HG02885 (cell line): ENCODE results near the gene WEE1.

ENCODE experiments used
- ATAC-seq: cut with Tn5 transposase; IDR thresholded peaks from one replicate; pipeline ENCODE4 v1.9.1; 2021; ENCODE audit warnings: mild to moderate bottlenecking; ENCODE audit not compliant: unreplicated experiment, poor library complexity

The WEE1 gene

DNA sequence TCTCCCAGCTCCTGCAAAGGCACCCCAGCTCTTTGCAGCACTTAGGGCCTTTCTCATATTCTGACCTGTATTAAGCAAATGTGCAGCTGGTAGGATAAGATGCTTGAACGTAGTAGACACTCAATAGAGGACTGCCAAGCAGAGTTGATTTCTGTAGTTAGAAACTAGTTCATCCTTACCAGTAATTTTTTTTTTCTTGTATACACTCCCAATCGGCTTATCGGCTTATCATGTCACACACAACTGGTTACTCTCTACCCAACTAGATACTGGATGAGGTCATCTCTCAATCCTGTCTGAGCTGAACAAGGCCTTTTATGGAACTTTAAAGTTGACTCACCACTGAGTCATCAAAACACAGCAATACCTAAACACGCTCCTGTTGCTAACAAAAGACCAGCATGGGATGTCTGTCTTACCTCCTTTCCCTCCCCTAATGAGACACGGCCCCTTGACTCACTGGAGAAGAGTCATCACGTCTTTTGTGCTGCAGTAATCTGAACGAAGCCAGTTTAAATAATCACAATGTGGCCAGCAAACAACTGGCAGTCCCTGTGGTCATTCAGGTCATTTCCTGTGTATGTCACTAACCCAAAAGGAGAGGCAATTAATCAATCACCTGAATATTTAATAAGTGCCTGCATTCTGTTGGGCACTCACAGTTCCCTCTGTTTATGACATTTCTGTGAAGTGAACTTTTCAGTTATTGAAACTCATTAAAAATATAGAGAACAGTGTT is 7.5 kb upstream of the WEE1 start:
- ATAC-seq, result peak; percentile 95

DNA sequence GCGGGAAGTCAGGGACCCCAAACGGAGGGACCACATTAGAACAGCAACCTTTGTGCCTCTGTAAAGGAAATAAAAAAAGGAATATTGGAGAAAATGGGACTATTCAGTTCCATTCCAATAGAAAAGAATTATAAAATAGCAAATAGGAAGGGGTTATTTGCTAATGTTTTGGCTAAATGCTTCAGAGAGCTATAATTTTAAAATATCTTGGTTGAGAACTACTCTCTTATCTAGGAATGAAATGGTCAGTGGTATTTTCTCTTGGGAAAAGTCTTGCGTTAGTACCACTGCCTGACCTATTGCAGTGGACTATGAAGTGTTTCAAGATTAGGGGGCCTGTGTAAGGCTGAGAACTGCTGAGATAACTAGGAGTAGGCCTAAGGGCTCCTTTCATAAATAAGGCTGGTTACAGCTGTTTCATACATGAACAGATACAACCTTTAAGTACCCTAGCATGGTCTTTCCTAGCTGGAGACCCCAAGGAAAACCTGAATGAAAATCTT is 6.9 kb upstream of the WEE1 start:
- no peak for ATAC-seq

DNA sequence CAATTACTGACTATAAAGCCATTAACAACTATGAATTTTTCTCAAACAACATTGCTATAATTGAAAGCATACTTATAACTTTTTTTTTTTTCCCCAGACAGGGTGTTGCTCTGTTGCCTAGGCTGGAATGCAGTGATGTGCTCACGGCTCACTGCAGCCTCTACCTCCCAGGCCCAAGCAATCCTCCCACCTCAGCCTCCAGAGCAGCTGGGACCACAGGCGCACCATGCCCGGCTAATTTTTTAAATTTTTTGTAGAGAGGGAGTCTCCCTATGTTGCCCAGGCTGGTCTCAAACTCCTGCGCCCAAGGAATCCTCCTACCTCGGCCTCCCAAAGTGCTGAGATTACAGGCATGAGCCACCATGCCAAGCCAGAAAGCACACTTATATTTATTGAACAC is 6.1 kb upstream of the WEE1 start:
- no peak for ATAC-seq

DNA sequence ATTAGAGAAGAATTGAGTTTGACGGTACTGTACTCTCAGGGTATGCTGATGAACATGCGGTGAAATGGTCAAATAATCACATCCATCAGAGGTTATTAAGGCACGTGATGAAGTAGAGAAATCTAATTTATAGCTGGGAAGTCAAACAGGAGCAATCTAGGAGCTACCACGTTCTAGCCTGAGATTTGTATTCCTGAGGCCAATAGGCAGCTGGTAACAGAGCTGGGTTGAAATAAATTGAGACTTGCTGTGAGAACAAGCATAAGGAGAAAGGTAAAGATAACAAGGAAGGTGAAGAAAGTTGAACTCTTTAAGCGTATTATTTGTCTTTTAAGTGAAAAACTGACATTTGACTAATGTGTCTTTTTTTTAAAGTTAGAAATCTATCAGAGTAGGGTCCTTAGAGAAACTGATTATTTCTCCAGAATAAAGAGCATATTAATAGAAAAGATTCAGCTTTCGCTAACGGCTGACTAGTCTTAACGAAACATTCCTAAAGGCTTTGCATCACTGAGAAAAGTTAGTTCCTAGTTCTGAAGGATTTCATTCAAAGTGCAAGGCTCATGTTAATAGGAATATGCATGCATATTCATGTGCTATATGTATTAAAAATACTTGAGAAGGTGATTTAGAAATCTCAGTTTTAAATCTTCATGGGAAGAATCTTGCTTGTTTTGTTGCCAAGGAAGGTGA is 5.2 kb upstream of the WEE1 start:
- no peak for ATAC-seq

DNA sequence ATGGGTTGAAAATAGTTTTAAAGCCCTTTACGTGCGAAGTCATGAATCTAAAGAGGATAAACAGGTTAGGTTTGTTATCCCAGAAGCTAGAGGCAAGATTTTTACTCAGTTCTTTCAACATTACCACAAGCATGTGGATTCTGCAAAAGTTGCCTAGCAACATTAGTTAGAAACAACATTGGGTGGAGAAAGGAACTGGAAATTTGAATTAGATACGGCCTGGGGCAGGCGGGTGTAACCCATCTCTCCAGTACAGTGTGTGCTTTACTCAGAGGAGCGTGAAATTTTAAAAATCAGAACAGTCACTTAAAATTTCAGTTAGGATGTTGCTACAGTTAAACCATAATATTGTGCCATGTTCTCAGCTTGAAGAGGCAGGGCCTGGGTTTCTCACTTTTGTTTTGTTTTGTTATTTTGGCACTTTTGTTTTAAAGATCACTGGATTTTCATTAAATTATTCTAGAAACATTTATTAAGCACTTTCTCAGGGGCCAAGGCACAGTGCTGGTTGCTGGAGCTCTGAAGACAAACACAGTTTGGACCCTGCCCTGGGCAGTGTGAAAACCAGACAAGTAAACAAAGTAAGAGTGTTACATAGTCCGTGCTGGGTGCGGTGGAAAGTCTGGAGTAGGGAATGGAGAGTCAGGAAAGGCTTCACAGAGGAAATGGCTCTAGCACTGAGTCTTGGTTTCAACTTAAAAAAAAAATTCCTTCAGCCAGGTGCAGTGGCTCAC is 4.4 kb upstream of the WEE1 start:
- no peak for ATAC-seq

DNA sequence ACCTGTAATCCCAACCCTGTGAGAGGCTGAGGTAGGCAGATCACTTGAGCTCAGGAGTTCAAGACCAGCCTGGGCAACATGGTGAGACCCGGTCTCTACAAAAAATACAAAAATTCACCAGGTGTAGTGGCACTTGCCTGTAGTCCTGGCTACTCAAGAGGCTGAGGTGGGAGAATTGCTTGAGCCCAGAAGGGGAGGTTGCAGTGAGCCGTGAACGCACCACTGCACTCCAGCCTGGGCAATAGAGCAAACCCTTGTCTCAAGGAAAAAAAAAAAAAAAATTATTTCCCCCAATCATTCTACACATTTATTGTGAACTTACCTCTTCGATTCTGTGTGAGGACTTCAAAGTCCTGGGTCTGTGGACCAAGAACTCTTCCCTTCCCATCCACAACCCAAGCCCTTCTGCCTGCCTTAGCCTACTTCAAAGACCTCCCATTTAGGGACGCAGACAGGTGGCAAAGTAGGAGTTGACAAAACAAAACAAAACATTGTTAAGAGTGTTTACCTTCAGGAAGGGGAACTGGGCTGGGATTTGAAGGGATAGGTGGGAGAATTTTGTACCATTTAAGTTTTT is 3.8 kb upstream of the WEE1 start:
- no peak for ATAC-seq

DNA sequence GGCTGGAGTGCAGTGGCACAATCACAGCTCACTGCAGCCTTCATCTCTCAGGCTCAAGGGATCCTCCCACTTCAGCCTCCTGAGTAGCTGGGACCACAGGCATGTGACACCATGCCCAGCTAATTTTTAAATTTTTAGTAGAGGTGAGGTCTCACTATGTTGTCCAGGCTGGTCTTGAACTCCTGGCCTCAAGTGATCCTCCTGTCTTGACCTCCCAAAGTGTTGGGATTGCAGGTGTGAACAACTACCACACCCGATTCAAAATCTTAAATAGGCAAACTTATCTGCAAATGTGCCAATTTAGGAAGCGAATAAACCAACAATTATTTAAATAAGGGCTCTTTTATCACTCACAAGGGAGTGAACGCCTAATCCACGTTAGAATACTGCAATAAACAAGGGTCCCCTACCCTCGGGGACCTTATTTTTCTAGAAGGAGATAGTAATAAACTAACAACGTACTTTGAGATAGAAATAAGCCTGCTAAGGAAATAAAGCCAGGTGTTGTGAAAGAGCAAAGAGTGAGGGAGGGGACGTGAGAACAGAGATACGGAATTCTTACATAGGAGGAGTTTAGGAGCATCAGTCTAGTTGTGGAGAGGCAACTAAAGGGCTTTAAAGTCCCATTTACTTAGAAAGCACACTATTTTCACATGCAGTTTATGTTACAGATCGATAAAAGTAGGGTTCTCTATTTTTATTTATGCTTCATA is 3.0 kb upstream of the WEE1 start:
- no peak for ATAC-seq

DNA sequence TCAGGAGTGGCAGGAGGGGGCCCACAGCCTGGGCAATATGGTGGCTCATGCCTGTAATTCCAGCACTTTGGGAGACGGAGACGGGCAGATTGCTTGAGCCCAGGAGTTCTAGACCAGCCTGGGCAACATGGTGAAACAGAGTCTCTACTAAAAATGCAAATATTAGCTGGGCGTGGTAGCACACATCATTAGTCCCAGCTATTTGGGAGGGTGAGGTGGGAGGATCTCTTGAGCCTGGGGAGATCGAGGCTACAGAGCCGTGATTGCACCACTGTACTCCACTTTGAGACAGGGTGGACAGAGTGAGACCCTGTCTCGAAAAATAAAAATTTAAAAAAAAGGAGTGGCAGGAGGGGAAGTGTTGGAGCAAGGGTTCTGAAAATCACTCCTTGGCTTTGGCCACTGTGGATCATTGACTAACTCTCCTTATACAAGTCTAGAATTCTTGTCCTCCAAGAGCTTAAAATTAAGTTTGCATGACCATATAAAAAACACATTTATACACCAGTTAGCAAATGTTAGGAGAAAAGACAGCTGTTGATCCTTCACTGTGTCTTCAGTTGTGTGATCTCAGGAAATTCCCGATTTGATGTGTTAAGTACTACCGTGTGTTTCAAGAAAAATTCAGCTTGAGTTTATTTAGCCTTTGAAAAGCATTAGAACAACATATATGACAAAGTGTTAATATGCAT is 2.3 kb upstream of the WEE1 start:
- no peak for ATAC-seq

DNA sequence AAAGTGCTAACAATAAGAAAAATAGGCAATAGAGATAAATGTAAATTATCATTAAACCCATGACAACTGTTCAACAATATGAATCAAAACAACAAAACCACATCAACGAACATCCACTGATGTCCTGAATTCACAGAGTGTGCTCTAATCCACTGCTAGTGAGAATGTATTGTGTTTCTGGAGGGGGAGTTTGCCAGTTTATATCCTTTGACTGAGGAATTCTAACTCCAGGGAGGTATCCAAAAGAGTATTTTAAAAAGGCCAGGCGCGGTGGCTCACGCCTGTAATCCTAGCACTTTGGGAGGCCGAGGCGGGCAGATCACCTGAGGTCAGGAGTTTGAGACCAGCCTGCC is 1.7 kb upstream of the WEE1 start:
- ATAC-seq, result no peak

DNA sequence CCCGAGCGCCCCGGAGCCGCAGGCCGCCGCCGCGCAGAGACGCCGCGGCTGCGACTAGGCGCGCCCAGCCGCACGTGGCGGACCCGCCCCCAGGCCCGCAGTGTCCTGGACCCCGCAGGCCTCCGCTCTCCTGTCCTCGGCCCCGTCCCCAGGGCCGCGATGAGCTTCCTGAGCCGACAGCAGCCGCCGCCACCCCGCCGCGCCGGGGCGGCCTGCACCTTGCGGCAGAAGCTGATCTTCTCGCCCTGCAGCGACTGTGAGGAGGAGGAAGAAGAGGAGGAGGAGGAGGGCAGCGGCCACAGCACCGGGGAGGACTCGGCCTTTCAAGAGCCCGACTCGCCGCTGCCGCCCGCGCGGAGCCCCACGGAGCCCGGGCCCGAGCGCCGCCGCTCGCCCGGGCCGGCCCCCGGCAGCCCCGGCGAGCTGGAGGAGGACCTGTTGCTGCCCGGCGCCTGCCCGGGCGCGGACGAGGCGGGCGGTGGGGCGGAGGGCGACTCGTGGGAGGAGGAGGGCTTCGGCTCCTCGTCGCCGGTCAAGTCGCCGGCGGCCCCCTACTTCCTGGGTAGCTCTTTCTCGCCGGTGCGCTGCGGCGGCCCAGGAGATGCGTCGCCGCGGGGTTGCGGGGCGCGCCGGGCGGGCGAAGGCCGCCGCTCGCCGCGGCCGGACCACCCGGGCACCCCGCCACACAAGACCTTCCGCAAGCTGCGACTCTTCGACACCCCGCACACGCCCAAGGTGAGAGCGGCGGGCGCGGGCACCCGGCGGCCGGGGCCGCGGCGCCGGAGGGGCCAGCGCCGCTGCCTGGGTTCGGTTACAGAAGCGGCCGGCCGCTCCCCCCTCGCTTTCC is 528 bp downstream of the WEE1 start:
- peak; percentile 29 for ATAC-seq

DNA sequence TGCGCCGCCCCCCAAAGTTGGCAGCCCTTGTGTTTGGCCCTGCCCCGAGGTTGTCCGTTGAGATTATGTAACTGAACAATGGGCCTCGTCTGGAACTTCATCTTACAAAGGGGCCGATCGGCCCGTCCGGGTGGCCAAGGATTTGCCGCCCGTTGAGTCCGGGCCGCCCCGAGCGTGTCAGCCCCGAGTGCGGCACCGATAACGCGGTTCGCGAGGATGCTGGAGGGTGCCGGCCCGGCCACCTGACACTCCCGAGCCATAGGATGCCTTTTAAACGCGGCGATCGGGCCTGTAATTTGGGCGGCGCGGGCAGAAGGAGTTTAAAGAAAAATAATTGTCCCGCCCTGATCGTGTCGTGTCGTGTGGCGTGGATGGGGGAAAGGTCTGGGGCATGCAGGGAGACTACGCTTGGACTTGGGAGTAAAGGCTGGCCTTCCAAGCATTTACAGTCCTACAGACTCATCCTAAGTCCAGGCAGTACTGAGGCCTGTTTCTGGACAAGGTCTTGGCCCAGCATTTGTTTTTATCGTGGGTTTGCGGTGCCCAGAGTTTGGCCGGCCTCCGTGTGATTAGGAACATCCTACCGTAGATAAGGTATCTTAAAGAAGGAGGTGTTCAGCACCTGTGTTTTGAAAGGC is 1.3 kb downstream of the WEE1 start:
- no peak for ATAC-seq

DNA sequence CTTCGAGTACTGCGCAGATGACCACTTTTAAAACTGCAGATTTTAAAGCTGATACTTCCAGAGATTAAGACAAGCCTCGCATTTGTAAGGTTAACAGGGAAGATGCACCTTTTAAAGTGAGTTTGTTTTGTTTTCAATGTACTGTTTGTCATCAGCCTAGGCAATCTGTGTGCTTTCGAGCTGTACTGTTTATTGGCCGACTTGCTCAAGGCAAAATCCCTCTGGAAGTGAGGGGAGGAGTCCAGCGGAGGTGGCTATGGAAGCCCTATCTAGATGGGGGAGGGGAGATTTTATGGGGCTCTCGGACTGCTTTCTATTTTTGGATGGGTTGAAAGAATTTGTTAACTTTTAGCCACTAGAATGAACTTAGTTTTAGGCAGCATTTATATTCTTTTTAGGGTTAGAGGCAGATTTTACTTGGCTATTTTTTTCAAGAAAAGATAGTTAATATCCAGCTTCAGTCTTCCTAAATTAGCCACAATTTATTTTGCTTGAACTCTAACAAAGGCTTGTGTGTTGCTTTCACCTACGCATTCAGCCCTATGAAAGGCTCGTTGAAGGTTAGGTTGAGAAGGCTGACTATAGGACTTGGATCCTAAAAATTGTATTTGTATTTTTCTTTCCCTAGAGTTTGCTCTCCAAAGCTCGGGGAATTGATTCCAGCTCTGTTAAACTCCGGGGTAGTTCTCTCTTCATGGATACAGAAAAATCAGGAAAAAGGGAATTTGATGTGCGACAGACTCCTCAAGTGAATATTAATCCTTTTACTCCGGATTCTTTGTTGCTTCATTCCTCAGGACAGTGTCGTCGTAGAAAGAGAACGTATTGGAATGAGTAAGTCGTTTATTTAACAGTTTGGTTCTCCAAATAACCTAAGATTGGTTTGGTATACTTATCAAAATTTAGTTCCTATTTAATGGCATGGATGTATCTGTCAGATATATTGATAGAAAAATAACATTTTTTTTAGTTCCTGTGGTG is 2.1 kb downstream of the WEE1 start:
- no peak for ATAC-seq

DNA sequence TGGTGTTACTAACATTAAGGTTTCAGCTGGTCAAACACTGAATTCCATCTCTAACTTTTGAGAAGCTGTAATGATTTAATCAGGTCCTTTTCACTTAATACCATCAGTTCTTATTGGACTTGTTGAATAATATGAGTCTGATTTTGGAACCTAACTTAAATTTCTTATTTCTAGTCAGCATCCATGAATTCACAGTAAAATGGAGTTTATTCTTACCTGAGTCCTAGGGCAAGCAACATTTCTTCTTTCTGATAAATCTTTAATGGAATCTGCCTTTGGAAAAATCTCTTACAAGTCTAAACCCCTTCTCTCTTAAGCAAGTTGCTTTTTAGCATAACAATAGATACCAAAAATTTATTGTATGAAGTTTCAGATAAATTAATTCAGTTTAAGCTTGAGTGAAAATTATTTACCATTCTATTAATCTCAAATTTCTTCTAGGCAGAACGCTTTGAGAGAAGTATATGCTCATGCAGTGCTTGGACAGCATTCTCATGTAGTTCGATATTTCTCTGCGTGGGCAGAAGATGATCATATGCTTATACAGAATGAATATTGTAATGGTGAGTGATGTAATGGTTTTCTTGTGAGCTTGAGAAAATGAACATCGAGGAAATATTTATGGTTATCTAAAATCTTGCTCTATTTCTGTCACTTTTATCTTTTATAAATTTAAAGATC is 3.4 kb downstream of the WEE1 start:
- no peak for ATAC-seq

DNA sequence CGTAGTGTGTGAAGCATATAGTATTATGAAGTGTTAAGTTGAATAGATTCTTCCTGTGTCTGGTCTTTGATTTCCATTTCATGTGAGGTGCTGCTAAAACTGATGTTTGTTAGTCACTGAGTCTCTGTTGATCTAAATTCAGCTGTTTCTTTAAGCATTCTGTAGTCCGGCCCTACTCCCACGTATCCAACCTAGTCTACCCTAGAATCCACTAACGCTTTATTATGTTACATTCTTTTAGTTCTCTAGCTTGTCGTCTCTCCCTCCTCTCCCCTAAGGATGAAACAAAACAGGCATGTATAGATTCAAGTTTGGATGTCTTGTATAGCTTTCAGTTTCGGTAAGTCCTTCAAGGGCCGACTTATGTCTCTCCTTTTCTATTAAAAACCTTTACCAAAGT is 4.1 kb downstream of the WEE1 start:
- ATAC-seq, result no peak

DNA sequence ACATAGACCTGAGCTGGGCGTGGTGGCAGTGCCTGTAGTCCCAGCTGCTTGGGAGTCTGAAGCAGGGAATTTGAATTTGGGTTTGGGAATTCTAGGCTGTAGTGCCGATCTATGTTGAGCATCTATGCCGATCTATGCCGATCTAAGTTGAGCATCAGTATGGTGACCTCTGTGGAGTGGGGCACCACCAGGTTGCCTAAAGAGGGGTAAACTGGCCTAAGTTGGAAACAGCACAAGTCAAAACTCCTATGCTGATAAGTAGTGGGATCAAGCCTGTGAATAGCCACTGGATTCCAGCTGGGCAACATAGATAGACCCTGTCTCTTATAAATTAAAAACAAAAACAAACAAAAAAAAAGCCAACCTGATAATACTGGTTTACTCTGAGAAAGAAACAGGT is 7.4 kb downstream of the WEE1 start:
- ATAC-seq, result no peak

DNA sequence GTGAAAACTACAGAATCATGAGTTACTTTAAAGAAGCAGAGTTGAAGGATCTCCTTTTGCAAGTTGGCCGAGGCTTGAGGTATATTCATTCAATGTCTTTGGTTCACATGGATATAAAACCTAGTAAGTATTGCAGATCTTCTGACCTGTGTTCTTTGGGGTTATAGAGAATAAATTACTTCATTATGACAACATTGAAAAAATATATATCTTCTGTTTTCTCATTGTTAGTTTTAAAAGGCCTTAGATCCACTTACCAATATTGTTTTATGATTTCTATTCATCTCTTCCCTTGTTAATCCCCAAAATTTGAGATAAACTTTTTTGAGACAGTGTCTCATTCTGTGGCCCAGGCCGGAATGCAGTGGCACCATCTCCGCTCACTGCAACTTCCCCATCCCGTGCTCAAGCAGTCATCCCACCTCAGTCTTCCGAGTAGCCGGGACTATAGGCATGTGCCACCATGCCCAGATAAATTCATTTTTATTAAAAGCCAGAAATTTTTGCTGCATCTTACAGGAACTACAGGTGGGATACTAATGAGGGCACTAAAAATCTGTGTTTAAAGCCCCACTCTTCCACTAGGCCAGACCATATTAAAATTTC is 8.2 kb downstream of the WEE1 start:
- ATAC-seq, result no peak
